ENCODE results near the gene BRD9. TPM values are rescaled to one million over a fixed set of nuclear protein-coding genes. Genes with fewer than 3 reads are reported as not detected.
"Not testable (repeated sequence)": the region's sequence is repeated elsewhere in the genome, so short reads cannot be mapped to it uniquely, and the experiment has no call there.

BRD9 gene
- total and polyA plus RNA-seq, 12 donors, result 11.3 to 39.5 (median 26.6) TPM

GRCh38 chr5:856531-857425 is 35.8 kb downstream of the BRD9 start:
- intact Hi-C loops (cut with DNase I), result no loop called here
- TF ChIP-seq POLR2A (IDR thresholded peaks at IDR 0.05), result no peak
- TF ChIP-seq CTCF (IDR thresholded peaks at IDR 0.05), result no peak
- H3K9me3 ChIP-seq (replicated peaks in 1 of 3), result no peaks in the 10 kb centered on the region
- no peak overlapping the region for H3K27ac ChIP-seq
- H3K36me3 ChIP-seq (replicated peaks in 1 of 2), result no peaks in the 10 kb centered on the region
- WGBS, 4 donors, result 82 to 88% (median 85%) methylated on average over 9 to 16 of the region's 16 CpGs
- no peaks in the 10 kb centered on the region for H3K27me3 ChIP-seq
- no peak for DNase-seq
- no peak overlapping the region for H3K4me3 ChIP-seq
- no peaks in the 10 kb centered on the region for H3K4me1 ChIP-seq (replicated peaks in 1 of 2)

GRCh38 chr5:855771-856530 is 36.6 kb downstream of the BRD9 start:
- Histone ChIP-seq H3K27me3 (no peaks in the 10 kb centered on the region), H3K9me3 (replicated peaks in 1 of 3) (no peaks in the 10 kb centered on the region), H3K4me1 (replicated peaks in 1 of 2) (no peaks in the 10 kb centered on the region), H3K36me3 (replicated peaks in 1 of 2) (no peaks in the 10 kb centered on the region), H3K27ac (no peak overlapping the region), H3K4me3 (no peak overlapping the region)
- DNase-seq, result no peak
- no peak for TF ChIP-seq CTCF (IDR thresholded peaks at IDR 0.05)
- TF ChIP-seq POLR2A (IDR thresholded peaks at IDR 0.05), result no peak
- intact Hi-C loops (cut with DNase I), result no loop called here
- 68 to 75% (median 72%) methylated on average over 15 to 21 of the region's 21 CpGs for WGBS, 4 donors

- no peaks in the 10 kb centered on the region for H3K4me1 ChIP-seq (replicated peaks in 1 of 2)
- H3K4me3 ChIP-seq, result no peak overlapping the region
- no peaks in the 10 kb centered on the region for H3K36me3 ChIP-seq (replicated peaks in 1 of 2)
- H3K27me3 ChIP-seq, result no peaks in the 10 kb centered on the region
- DNase-seq, result no peak
- H3K9me3 ChIP-seq (replicated peaks in 1 of 3), result no peaks in the 10 kb centered on the region
- intact Hi-C loops (cut with DNase I), result no loop called here
- TF ChIP-seq POLR2A (IDR thresholded peaks at IDR 0.05), result no peak
- no peak for TF ChIP-seq CTCF (IDR thresholded peaks at IDR 0.05)
- WGBS, 4 donors, result 71 to 88% (median 81%) methylated on average over 23 to 32 of the region's 32 CpGs
- no peak overlapping the region for H3K27ac ChIP-seq
Measured at GRCh38 chr5:854966-855743, 37.4 kb downstream of the BRD9 start.

GRCh38 chr5:854217-854616 is 38.4 kb downstream of the BRD9 start:
- Histone ChIP-seq H3K27me3 (no peaks in the 10 kb centered on the region), H3K27ac (no peak overlapping the region), H3K4me3 (no peak overlapping the region), H3K4me1 (replicated peaks in 1 of 2) (no peaks in the 10 kb centered on the region), H3K9me3 (replicated peaks in 1 of 3) (no peaks in the 10 kb centered on the region), H3K36me3 (replicated peaks in 1 of 2) (no peaks in the 10 kb centered on the region)
- intact Hi-C loops (cut with DNase I), result no loop called here
- no peak for DNase-seq
- 63 to 79% (median 72%) methylated on average over 13 of the region's 13 CpGs for WGBS, 4 donors
- TF ChIP-seq CTCF (IDR thresholded peaks at IDR 0.05) (no peak), POLR2A (IDR thresholded peaks at IDR 0.05) (no peak)

GRCh38 chr5:853416-854090 is 39.0 kb downstream of the BRD9 start:
- H3K4me3 ChIP-seq; H3K4me1 ChIP-seq (replicated peaks in 1 of 2); DNase-seq; H3K9me3 ChIP-seq (replicated peaks in 1 of 3); H3K27ac ChIP-seq; H3K27me3 ChIP-seq; intact Hi-C loops (cut with DNase I); H3K36me3 ChIP-seq (replicated peaks in 1 of 2): not testable (repeated sequence)
- 77 to 83% (median 80%) methylated on average over 14 to 18 of the region's 18 CpGs for WGBS, 4 donors

All from adrenal gland (tissue), 12 donors.